NCI-H1105 treated with DMSO at 0.1 percent for 48 hours (cell line): Measurements from ENCODE around the gene PCSK7.

Experiments
- DNase-seq: peaks from one replicate; lab custom pipeline; 2025; lab: John Stamatoyannopoulos, UW

PCSK7 gene

GRCh38 chr11:117230999-117231841 lies 653 bp downstream of the PCSK7 start:
- DNase-seq: no peak

- no peak for DNase-seq
Observed at GRCh38 chr11:117230286-117230961, 1.4 kb downstream of the PCSK7 start.

GRCh38 chr11:117229931-117230285 lies 2.0 kb downstream of the PCSK7 start:
- no peak for DNase-seq

GRCh38 chr11:117229411-117229810 lies 2.5 kb downstream of the PCSK7 start:
- DNase-seq: no peak

GRCh38 chr11:117228091-117228490 lies 3.8 kb downstream of the PCSK7 start:
- no peak for DNase-seq

GRCh38 chr11:117226388-117227385 lies 5.2 kb downstream of the PCSK7 start:
- DNase-seq: peak; percentile 87

- no peak for DNase-seq
Observed at GRCh38 chr11:117225553-117226170, 6.2 kb downstream of the PCSK7 start.

- no peak for DNase-seq
Observed at GRCh38 chr11:117223741-117224689, 7.9 kb downstream of the PCSK7 start.

- DNase-seq: no peak
Observed at GRCh38 chr11:117222991-117223740, 8.7 kb downstream of the PCSK7 start.

GRCh38 chr11:117221775-117222517 lies 9.9 kb downstream of the PCSK7 start:
- peak; percentile 79 for DNase-seq

- DNase-seq: peak; percentile 9
Observed at GRCh38 chr11:117220999-117221774, 10.7 kb downstream of the PCSK7 start.

- no peak for DNase-seq
Observed at GRCh38 chr11:117220568-117220967, 11.3 kb downstream of the PCSK7 start.

- no peak for DNase-seq
Observed at GRCh38 chr11:117219995-117220394, 11.9 kb downstream of the PCSK7 start.

- no peak for DNase-seq
Observed at GRCh38 chr11:117219455-117219854, 12.4 kb downstream of the PCSK7 start.

- DNase-seq: no peak
Observed at GRCh38 chr11:117219001-117219400, 12.9 kb downstream of the PCSK7 start.

- no peak for DNase-seq
Observed at GRCh38 chr11:117218133-117218915, 13.5 kb downstream of the PCSK7 start.
